ENCODE data around the gene LRP1.

DNA sequence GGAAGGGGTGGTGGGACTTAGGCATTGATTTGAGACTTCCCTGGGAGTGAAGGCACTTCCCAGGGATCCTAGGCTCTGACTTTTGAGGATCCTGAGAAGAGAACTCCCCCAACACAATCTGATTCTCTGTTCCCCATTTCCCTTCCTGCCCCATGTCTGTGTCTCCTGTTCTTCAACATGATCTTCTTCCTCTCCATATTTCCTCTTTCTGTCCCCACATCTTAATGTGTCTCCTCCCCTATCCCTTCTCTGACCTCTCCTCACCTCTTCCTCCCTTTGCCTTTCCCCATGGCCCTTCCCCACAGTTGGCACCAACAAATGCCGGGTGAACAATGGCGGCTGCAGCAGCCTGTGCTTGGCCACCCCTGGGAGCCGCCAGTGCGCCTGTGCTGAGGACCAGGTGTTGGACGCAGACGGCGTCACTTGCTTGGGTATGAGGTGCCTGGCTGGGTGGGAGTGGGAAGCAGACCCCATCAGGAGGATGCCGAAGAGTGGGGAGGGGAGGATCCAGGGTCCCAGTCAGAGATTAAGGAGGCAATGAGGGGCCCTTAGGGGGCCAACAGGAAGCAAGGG is 34.4 kb downstream of the LRP1 start:
- no peak for TF ChIP-seq YY1 (IDR thresholded peaks at IDR 0.05; ENCODE audit: insufficient read depth, insufficient read length)
- no peak for TF ChIP-seq ZNF274 (IDR thresholded peaks at IDR 0.05; ENCODE audit: low read depth, low read length)
- TF ChIP-seq SUZ12 (IDR thresholded peaks at IDR 0.05; ENCODE audit: extremely low read depth, insufficient read depth, insufficient read length): no peak

Data from NT2/D1 (cell line).